ENCODE measurements around the gene RPL35.
A peak's percentile ranks its signal among the peaks of the same experiment; 100 is the strongest.

RPL35 gene

GRCh38 chr9:124875501-124875900, 13.7 kb upstream of the RPL35 start:
- no peak for DNase-seq

- DNase-seq = no peak
These were observed 11.9 kb upstream of the RPL35 start for GRCh38 chr9:124873664-124874063.

GRCh38 chr9:124871156-124871561, 9.4 kb upstream of the RPL35 start:
- DNase-seq = no peak

- DNase-seq = no peak
These were observed 9.0 kb upstream of the RPL35 start for GRCh38 chr9:124870723-124871122.

- DNase-seq = peak; percentile 28
These were observed 8.3 kb upstream of the RPL35 start for GRCh38 chr9:124869986-124870560.

- DNase-seq = no peak
These were observed 7.8 kb upstream of the RPL35 start for GRCh38 chr9:124869466-124869985.

GRCh38 chr9:124868511-124869465, 7.0 kb upstream of the RPL35 start:
- peak; percentile 53 for DNase-seq

- DNase-seq = peak; percentile 49
These were observed 1.7 kb upstream of the RPL35 start for GRCh38 chr9:124863371-124863871.

GRCh38 chr9:124860582-124861341, 995 bp downstream of the RPL35 start:
- DNase-seq = no peak

- no peak for DNase-seq
These were observed 1.8 kb downstream of the RPL35 start for GRCh38 chr9:124859803-124860581.

GRCh38 chr9:124858330-124859046, 3.3 kb downstream of the RPL35 start:
- DNase-seq = no peak

GRCh38 chr9:124857533-124858162, 4.1 kb downstream of the RPL35 start:
- no peak for DNase-seq

- no peak for DNase-seq
These were observed 5.6 kb downstream of the RPL35 start for GRCh38 chr9:124855944-124856765.

GRCh38 chr9:124855566-124855943, 6.2 kb downstream of the RPL35 start:
- DNase-seq = no peak

GRCh38 chr9:124854822-124855221, 6.9 kb downstream of the RPL35 start:
- no peak for DNase-seq

GRCh38 chr9:124854161-124854560, 7.6 kb downstream of the RPL35 start:
- DNase-seq = no peak

GRCh38 chr9:124853605-124854143, 8.1 kb downstream of the RPL35 start:
- DNase-seq = no peak

GRCh38 chr9:124852829-124853531, 8.8 kb downstream of the RPL35 start, which contains the start of gene WDR38:
Gene WDR38, plus strand, starts transcription at chr9:124853460. Its CDS starts 72 bp downstream, at chr9:124853532.
- peak; percentile 73 for DNase-seq
